HS-27A (cell line): Measurements from ENCODE around the gene C12orf60.

Experiments
- DNase-seq: peaks from one replicate; pipeline ENCODE4 v3.0.0-alpha.2; 2012; ENCODE audit warnings: low read depth, missing footprints

The C12orf60 gene

DNA sequence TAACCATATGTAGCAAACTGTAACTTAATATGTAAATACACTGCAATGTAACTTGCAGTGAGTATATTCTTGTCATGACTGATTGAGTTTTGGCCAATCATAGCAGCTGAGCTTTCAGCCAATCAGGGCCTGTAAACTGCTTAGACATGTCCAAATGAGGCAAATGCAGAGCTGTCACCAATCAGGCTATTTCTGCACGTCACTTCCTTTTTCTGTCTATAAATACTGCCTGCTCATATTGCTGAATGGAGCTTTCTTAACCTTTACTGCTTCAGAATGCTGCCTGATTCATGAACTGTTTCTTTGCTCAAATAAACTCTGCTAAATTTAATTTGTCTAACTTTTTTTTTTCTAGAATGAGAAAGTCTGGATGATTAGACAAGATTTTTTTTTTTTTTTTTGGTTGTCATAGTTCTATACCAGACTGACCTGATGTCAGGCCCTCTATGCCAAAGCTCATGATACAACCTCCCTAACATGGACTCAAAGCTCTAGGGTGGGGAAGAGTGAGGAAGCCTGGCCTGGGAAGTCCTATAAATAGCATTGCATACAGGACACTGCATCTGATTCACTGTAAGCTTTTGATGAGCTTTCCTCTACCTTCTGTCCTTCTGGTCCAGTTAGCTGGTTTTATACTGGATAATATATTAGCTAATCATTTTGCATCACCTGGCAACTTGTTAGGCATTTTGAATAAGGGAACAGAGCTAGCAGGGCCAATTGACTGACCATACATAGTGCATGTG lies 70.1 kb downstream of the C12orf60 start:
- no peak for DNase-seq
